Left lung (tissue), 10 donors: Measurements from ENCODE around the gene PON3. TPM values are rescaled to one million over a fixed set of nuclear protein-coding genes. Genes with fewer than 3 reads are reported as not detected.

Experiments
- ATAC-seq: fragments of 200-7000 bp; cut with Tn5 transposase; one replicate; pipeline ENCODE4 v1.9.1; 2020; ENCODE audit warnings: moderate library complexity
- DNase-seq, 4 donors: peaks; one replicate each; pipeline ENCODE4 v3.0.0-alpha.2; 2013 to 2020
- H3K27ac ChIP-seq, 2 donors: fragments of 200-600 bp; sonication (generic) in 1 of 2; one replicate each; pipeline versions ENCODE4 v1.5.0 to v1.8.0; 2020 to 2021
- H3K27me3 ChIP-seq, 2 donors: fragments of 200-600 bp; sonication (generic) in 1 of 2; one replicate each; pipeline versions ENCODE4 v1.5.0 to v1.8.0; 2020 to 2021
- H3K36me3 ChIP-seq, 2 donors: fragments of 200-600 bp; sonication (generic) in 1 of 2; one replicate each; pipeline versions ENCODE4 v1.5.0 to v1.8.0; 2020 to 2021
- H3K4me1 ChIP-seq, 2 donors: fragments of 200-600 bp; one replicate each; pipeline ENCODE4 v1.8.0; 2021
- H3K4me3 ChIP-seq, 2 donors: fragments of 200-600 bp; sonication (generic) in 1 of 2; one replicate each; pipeline versions ENCODE4 v1.5.0 to v1.8.0; 2020 to 2021; ENCODE audit warnings: mild to moderate bottlenecking in 1 of 2
- H3K9me3 ChIP-seq, 2 donors: fragments of 200-600 bp; sonication (generic) in 1 of 2; one replicate each; pipeline versions ENCODE4 v1.5.0 to v1.8.0; 2020 to 2021
- CTCF ChIP-seq, 2 donors: fragments of 200-600 bp; sonication (generic) in 1 of 2; IDR thresholded peaks; one replicate each; pipeline versions ENCODE4 v1.5.0 to v1.8.0; 2021; ENCODE audit warnings: antibody characterized with exemption in 2 of 2
- intact Hi-C, 2 donors: fragments of 100-400 bp; cut with DNase I; formaldehyde crosslinking; loops; one replicate each; pipeline versions ENCODE4 v1.11.2 to v1.14.2; 2022
- polyA plus RNA-seq, 6 donors: library from polyadenylated mRNA; unstranded; fragments of 120-200 nt; gene quantifications; one replicate each; pipeline ENCODE4 v1.2.1, GENCODE V29; 2013; ENCODE audit not compliant: insufficient read length in 6 of 6
- total RNA-seq, 2 donors: library from RNA; stranded (reverse); fragmentation: NEBNext Ultra II Directional; extraction: Animal tissue kit (Norgen Biotek cat#: 25700); gene quantifications; one replicate each; pipeline ENCODE4 v1.2.1, GENCODE V29; 2021
- donor health status: DM: no; HTN: yes; CAD: no.
- donor health status: DM: no; HTN: no; CAD: no.

The PON3 gene
- total and polyA plus RNA-seq, 8 donors, result 13.5 to 49.3 (median 16.5) TPM

GRCh38 chr7:95357623-95358022 lies 38.6 kb downstream of the PON3 start:
- no peak overlapping the region for H3K4me3 ChIP-seq
- ATAC-seq (no peak), DNase-seq (no peak)
- H3K4me1 ChIP-seq, result no peaks in the 10 kb centered on the region
- H3K9me3 ChIP-seq, result peaks cover 0 to 5% of the 10 kb centered on the region in 2 donors
- no peak overlapping the region for H3K27ac ChIP-seq
- H3K36me3 ChIP-seq, result no peaks in the 10 kb centered on the region
- no peak for TF ChIP-seq CTCF (IDR thresholded peaks at IDR 0.05)
- intact Hi-C loops, result no loop called here
- no peaks in the 10 kb centered on the region for H3K27me3 ChIP-seq

GRCh38 chr7:95342642-95343307 lies 53.4 kb downstream of the PON3 start:
- Histone ChIP-seq H3K9me3 (no peaks in the 10 kb centered on the region), H3K27ac (no peak overlapping the region), H3K27me3 (no peaks in the 10 kb centered on the region), H3K36me3 (no peaks in the 10 kb centered on the region), H3K4me3 (no peak overlapping the region), H3K4me1 (no peaks in the 10 kb centered on the region)
- DNase-seq, result no peak
- ATAC-seq, result peak; percentile 36
- no peak for TF ChIP-seq CTCF (IDR thresholded peaks at IDR 0.05)
- intact Hi-C loops, result no loop called here

- peak; percentile 82 for ATAC-seq
- no peaks in the 10 kb centered on the region for H3K36me3 ChIP-seq
- H3K9me3 ChIP-seq, result no peaks in the 10 kb centered on the region
- H3K4me3 ChIP-seq, result no peak overlapping the region
- no peaks in the 10 kb centered on the region for H3K27me3 ChIP-seq
- intact Hi-C loops, result no loop called here
- no peak for TF ChIP-seq CTCF (IDR thresholded peaks at IDR 0.05)
- DNase-seq, result peak in 2 of 4 donors; percentile 39 to 43
- H3K4me1 ChIP-seq, result no peaks in the 10 kb centered on the region
- no peak overlapping the region for H3K27ac ChIP-seq
Measured at GRCh38 chr7:95342029-95342428, 54.1 kb downstream of the PON3 start.

GRCh38 chr7:95340491-95340890 lies 55.7 kb downstream of the PON3 start:
- no peak for TF ChIP-seq CTCF (IDR thresholded peaks at IDR 0.05)
- Histone ChIP-seq H3K4me3 (no peak overlapping the region), H3K9me3 (no peaks in the 10 kb centered on the region), H3K27ac (no peak overlapping the region), H3K27me3 (no peaks in the 10 kb centered on the region), H3K4me1 (no peaks in the 10 kb centered on the region), H3K36me3 (no peaks in the 10 kb centered on the region)
- ATAC-seq (no peak), DNase-seq (no peak)
- intact Hi-C loops, result no loop called here

GRCh38 chr7:95338832-95339231 lies 57.3 kb downstream of the PON3 start:
- intact Hi-C loops, result no loop called here
- no peak overlapping the region for H3K4me3 ChIP-seq
- H3K9me3 ChIP-seq, result no peaks in the 10 kb centered on the region
- H3K36me3 ChIP-seq, result no peaks in the 10 kb centered on the region
- TF ChIP-seq CTCF (IDR thresholded peaks at IDR 0.05), result no peak
- DNase-seq (no peak), ATAC-seq (no peak)
- no peaks in the 10 kb centered on the region for H3K27me3 ChIP-seq
- H3K4me1 ChIP-seq, result no peaks in the 10 kb centered on the region
- H3K27ac ChIP-seq, result no peak overlapping the region
